Urothelium cell line (cell line): ENCODE measurements around the gene GNAS.

Source experiments
- DNase-seq: peaks from one replicate; pipeline ENCODE4 v3.0.0; 2011; ENCODE audit warnings: low spot score, mixed read lengths
- FAIRE-seq: peaks from 2 replicates; lab custom pipeline; 2011; peaks lifted over from hg19 to GRCh38; lab: Jason Lieb, UNC

GNAS gene

DNA sequence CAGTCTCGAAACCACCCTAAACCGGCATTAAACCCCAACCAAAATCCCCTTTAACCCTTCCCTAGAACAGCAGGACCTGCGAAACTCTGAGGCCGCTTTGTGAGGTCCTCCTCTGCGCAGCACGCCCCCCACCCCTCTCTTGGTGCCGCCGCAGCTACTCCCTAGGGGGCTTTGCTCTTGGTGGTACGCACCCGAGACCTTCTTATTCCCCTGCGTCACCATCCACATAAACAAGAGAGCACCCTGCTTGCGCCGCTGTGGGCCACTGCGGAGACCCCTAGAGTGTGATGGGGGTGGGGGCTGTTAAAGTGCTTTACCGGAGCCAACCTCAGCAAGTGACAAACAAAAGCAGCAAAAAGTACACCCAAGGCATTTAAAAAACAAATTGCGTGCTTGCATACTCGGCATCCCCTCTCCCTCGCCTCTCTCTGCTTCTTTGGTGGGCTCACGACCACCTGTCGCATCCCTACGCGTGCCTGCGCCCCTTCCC, 502 bp upstream of the GNAS start:
- no peak for FAIRE-seq
- DNase-seq, result no peak

DNA sequence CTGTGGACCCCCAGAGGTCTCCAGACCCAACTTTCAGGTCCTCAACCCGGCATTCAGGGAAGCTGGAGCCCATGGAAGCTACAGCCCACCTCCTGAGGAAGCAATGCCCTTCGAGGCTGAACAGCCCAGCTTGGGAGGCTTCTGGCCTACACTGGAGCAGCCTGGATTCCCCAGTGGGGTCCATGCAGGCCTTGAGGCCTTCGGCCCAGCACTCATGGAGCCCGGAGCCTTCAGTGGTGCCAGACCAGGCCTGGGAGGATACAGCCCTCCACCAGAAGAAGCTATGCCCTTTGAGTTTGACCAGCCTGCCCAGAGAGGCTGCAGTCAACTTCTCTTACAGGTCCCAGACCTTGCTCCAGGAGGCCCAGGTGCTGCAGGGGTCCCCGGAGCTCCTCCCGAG, 950 bp downstream of the GNAS start:
- FAIRE-seq, result no peak
- no peak for DNase-seq

DNA sequence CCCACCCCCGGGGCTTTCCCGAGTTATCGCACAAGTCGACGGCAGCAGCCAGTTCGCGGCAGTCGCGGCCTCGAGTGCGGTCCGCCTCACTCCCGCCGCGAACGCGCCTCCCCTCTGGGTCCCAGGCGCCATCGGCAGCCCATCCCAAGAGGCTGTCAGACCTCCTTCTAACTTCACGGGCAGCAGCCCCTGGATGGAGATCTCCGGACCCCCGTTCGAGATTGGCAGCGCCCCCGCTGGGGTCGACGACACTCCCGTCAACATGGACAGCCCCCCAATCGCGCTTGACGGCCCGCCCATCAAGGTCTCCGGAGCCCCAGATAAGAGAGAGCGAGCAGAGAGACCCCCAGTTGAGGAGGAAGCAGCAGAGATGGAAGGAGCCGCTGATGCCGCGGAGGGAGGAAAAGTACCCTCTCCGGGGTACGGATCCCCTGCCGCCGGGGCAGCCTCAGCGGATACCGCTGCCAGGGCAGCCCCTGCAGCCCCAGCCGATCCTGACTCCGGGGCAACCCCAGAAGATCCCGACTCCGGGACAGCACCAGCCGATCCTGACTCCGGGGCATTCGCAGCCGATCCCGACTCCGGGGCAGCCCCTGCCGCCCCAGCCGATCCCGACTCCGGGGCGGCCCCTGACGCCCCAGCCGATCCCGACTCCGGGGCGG, 1.6 kb downstream of the GNAS start:
- FAIRE-seq (no peak), DNase-seq (no peak)

DNA sequence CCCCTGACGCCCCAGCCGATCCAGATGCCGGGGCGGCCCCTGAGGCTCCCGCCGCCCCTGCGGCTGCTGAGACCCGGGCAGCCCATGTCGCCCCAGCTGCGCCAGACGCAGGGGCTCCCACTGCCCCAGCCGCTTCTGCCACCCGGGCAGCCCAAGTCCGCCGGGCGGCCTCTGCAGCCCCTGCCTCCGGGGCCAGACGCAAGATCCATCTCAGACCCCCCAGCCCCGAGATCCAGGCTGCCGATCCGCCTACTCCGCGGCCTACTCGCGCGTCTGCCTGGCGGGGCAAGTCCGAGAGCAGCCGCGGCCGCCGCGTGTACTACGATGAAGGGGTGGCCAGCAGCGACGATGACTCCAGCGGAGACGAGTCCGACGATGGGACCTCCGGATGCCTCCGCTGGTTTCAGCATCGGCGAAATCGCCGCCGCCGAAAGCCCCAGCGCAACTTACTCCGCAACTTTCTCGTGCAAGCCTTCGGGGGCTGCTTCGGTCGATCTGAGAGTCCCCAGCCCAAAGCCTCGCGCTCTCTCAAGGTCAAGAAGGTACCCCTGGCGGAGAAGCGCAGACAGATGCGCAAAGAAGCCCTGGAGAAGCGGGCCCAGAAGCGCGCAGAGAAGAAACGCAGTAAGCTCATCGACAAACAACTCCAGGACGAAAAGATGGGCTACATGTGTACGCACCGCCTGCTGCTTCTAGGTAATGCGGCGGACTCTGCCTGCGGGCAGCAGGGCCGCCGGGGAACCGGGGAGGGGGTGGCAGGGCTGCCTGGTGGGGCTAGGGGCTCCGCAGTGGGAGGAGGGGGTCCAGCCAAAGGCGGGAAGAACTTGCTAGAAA, 2.3 kb downstream of the GNAS start:
- no peak for DNase-seq

DNA sequence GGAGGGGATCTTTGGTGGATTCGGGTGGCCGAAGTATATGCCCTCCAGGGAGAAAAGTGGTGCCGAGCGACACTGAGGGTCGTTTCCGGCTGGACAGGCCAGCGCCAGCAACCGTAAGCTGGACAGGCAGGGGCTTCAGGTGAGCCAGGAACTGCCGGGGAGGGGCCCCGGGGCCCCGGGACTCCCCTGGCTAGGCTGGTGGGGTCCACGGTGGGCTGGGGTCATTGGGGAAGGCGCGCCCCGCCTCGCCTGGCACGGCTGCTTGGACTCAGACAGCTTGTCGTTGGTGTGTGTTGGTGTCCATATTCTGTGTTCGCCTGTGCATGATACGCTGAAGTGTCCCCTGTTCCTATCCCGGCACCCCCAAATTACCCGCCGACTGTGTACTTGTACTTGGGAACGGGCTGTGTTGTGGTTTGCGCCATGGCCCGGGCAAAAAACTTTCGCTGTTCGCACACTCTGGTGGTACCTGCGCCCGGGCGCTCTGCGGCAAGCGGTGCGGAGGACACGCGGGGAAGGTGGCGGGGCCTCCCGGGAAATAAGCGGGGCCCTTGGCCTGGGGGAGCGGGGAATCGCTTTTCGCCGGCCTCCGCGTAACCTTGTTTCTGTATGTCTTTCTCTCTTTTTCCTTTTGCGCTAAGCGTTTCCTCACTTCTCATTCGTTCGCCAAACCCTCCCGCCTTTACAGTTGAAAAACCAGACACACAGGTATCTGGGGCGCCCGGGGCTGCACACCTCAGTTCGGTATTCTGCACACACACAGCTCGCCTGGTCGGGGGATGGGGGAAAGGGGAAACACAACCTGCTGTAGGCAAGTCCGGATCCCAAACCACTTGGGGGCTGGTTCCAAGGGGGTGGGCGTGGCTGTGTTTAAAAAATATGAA, 3.2 kb downstream of the GNAS start:
- FAIRE-seq (peak; percentile 37), DNase-seq (no peak)

More for the DNA sequence above, 2.3 kb downstream of the GNAS start:
- FAIRE-seq, result no peak

DNA sequence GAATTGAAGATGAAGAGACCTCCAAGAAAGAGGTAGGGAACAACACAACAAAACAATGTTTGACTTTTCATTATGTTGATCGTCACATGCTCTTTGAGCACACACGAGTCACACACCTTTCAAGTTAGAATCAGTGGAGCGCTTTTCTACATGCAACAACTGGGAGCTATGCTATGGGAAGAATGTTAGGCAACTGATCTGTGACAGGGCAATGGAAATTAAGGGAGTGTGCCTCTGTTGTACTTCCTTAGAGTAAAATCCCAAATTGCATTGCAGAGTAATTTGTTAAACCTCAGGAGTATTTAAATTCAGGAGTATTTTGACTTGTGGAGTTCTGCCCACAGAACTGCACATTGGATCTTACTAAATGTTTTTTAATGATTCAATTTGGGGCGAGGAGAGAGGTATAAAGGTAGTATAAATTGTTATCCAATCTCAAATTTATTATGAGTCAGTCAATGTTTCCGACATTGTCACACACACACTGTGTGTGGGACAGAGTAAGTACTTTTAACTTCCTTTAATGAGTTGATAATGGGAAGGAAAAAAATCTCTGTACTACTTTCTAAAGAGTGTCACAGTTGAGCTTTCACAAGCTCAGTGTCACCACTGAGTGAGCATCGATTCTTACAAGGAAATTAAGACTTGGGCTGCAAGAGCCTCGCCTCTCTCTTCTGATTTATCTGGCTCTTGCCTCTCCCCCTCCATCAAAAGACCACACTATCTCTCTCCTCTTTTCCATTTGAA, 10.7 kb downstream of the GNAS start:
- no peak for DNase-seq
- peak; percentile 40 for FAIRE-seq

DNA sequence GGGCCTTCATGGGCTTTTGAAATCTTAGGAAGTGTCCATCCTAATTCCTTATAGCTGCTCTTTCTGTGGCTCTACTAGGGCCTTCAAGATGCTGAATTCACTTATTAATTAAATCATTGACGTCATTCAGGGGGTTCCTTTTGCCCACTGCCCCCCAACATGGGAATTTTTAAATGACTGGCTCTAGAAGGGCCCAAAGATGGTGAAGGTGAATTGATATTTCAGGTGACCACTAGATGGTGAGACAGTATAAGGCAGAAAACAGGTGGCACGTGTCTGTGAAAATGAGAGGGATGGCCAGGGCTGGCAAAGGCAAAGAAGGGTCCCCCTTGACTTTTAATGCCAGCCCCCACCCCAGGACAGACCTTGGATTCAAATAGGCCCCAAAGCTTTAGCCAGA, 11.8 kb downstream of the GNAS start:
- FAIRE-seq (no peak), DNase-seq (no peak)

DNA sequence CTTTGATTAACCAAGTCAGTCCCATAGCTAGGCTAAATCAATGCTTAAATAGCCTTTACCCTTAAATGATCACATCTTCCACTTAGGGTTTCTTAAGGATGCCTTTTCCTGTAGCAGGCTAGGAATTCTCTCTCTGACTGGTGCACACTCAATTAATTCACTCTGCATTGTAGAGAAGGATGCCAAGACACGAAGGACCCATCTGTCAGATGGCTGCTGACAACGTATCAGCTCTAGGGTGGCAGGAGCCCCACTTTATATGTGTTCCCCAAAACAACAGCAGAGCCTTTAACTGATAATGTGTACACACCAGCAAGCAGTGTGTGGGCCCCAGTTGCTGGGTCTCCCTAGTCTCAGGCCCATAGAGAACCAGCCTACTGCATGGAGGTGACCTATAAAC, 13.3 kb downstream of the GNAS start:
- no peak for FAIRE-seq
- no peak for DNase-seq

DNA sequence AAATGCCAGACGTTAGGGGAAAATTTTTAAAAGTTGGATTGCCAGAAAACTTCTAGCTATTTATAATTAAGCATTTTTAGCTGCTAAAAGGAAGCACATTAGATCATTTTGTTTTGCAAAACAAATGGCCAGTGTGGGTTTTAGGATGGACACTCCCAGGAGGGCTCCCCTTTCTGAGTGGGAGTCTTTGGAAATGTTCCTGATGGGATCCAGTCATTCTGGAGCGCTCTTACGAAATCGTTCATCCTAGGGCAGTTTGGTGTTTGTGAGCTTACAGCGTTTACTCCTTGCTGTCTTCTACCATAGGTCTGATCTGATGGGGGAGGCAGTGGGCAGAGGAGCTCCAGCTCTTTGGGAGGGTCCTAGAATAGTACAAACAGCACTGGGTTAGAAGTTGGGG, 14.7 kb downstream of the GNAS start:
- FAIRE-seq (no peak), DNase-seq (no peak)

DNA sequence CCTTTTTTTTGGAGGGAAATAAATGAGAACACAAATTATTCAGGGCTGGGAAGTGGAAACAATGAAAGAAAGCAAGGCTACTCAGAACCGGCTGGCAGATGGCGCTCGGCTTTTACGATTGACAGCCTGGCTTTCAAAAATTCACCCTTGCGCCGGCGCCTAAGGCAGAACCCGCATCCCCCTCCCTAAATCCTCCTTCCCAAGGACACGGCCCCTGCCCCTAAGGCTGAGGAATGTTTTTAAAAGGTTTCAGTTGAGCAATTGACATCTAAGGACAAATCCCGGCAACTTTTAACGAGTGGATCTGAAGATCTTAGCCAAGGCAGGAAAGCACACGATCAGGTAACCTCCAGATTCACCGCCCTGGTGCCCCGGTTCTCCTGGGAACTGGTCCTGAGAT, 16.3 kb downstream of the GNAS start:
- FAIRE-seq (no peak), DNase-seq (no peak)

DNA sequence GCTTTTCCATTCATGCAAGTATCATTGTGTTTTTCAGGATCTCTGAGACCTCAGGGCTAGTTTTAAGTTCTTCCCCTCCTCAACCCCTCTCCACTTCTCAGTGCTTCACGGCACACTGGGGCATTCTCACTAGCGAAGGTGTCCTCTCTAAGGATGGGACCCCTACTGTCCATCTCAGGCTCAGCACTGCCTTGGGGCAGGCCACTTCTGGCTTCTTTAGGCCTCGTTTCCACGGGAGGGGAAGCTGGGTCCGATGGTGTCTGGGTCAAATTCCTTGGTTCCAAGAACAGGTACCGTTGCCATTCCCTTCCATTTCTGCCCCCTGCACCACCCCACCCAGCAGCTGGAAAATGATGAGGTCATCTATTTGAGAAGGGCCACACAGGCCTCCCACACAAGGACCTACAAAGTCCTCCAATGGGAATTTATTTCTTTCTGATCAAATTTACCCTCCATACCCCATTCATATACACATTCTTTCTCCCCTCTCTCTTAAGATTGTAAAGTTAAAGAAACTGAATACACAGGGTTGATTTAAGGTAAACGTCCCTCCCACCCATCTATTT, 17.2 kb downstream of the GNAS start:
- DNase-seq (no peak), FAIRE-seq (no peak)

DNA sequence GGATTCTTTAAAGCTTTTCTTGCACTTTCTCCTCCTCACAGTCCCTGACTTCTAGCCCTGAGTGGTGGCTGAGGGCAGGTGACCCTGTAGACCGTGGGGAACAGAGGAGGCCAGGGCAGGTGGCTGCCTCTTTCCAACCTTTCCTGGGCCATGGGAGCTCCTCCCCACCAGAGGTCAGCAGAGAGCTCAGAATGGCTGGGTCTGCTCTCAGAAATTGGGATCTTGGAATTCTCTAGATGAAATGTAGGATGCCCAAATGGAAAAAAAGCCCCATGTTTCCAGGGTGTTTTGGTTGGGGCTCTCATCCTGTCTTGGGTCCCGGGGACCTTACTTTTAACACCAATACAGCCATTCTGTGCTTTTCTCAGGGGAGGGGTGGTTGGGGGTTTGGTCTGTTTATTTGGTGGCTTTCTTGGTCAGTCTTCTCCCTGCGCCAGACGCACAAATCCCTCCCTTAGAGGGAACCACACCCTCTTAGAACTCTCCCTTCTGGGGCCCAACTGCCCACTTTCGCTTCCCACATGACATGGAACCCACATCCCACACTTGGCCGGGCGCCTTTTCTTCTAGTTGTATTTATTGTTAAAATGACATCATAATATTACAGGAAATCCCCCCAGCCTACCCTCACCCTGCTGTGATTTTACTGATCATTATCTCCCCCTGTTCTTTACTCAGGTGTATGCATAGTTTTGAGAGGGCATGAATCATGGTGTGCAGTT, 17.9 kb downstream of the GNAS start:
- FAIRE-seq (no peak), DNase-seq (peak; percentile 89)

DNA sequence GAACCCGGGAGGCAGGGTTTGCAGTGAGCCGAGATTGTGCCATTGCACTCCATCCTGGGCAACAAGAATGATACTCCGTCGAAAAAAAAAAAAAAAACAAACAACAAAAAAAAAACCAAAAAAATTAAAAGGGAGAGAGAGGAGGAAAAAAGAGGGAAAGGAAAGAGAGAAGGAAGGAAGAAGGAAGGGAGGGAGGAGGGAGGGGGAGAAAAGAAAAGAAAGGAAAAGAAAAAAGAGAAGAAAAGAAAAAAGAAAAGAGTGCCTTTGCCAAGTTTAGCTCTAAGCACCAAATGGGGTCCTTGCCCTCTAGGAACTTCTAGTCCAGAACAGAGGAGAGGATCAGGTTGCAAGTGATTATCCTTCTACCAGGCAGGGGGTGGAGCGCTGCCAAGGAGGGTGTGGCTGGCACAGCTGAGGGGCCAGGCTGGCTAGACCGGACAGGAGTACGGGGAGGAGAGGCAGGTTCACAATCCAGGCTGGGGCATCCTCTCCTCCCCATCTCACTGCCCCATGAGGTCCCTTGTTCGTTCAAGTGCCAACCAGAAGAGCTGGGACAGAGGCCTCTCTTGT, 19.1 kb downstream of the GNAS start:
- FAIRE-seq, result no peak
- DNase-seq, result no peak

DNA sequence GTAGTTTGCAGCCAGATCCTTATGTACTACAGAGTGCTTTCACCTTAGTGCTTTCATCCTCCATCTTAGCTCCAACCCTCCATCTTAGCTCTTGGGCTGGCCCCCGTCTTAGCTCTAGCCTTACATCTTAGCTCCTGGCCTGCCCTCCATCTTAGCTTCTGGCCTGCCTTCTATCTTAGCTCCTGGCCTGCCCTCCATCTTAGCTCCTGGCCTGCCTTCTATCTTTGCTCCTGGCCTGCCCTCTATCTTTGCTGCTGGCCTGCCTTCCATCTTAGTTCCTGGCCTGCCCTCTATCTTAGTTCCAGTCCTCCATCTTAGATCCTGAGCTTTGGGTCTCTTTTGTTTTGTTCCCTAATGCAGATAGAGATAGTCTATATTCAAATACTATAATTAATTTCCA, 22.0 kb downstream of the GNAS start:
- FAIRE-seq (no peak), DNase-seq (no peak)

DNA sequence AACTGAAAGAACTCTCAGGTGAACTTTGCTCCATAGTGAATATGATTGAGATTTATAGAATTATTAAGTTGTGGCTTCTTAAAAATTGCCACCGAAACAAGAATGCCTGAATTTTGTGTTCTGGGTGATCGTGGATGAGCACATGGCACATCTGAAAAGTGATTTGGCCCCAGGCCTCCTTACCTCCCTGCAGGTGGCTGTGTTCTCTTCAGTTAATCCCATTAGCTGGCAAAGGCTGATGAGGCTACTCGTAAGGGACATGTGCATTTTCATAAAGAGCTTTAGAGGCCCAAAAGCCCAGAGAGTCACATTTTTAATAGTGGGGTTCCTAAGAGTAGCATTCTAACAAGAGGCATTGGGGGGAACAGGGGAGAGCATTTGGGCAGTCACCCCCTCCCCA, 22.6 kb downstream of the GNAS start:
- DNase-seq (no peak), FAIRE-seq (no peak)

DNA sequence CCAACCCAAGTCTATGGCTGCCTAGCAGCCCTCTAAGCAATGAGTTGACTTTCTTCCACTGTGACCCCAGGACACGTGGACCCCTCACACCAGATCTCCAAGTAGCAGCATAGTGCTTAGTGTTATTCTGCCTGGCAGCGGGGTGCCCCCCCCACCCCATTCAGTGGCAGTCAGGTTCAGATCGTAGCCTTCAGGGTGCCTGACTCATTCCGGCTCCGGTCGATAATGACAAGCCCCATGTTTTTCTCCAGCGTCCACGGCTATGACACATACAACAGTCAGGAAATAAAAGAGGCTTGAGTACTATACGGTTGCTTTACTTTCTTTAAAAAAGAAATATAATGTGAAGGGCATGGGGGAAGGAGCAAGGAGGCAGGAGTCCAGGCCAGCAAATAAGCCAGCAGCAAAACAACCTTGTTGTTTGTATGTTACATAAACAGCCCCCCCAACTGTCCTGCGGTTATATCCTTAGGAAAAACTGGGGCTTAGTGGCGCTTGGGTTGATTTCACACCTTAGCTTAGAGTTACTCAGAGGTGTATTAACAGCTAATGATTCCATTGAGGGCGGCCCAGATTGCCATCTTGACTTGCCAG, 23.1 kb downstream of the GNAS start:
- DNase-seq, result peak; percentile 67

DNA sequence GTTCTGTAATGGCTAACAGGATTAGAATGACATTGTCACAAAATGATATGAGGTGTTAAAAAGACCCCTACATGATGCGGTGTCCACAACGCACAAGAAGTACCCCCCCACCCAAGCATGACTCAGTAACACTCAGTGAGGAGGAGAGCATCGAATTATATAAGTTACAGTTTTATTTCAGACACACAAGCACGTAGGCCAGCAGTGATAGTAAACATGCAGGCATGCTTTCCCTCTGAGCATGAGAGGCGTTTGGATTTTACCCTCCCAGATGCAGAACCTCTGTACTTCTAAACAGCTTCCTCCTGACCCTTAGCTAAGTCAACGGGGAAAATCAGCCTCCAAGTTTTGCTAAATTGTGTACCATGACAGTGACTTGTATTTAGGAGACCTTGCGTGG, 23.9 kb downstream of the GNAS start:
- FAIRE-seq (no peak), DNase-seq (no peak)

More for the DNA sequence above, 23.1 kb downstream of the GNAS start:
- FAIRE-seq, result no peak

DNA sequence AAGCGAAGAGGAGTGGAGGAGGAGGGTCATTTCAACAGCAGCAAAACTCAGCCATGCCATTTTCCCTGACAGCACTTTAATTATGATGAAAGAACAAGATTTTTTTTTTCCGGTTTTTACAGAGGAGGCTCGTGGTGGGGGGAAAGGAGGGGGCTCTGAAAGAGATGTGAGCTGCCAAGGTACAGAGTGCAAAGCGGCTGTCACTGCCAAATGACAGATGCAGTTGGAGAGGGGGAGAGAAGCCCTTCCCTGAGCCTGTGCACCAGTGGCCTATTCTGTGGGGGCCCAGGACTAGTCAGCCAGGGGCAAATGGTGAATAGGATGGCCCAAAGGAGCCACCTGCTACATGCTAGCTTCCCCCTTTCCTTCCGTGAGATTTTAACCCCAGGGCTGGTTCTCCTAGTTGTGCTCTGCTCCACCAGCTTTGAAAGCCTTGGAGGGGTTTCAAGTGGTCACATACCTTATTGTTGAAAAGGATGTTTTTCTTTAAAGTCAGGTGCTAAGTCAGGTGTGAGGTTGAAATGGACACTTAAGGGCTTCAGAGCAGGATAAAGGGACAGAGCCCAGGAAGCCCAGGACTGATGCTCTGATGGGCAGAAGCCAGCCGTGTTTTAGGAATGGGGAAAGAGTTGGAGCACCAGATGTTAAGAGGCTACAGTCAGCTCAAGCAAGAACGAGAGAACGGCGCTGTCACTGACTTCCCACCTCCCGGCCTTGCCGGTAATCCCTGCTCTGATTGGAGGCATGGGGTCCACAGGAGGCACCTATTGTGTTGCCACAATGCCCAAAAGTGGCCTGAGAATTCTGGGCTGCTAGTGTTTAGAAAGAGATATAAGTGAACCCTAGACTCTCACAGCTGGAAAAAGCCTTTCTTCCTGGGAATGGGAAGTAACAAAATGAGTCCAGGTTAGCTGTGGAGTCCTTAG, 24.8 kb downstream of the GNAS start:
- DNase-seq (no peak), FAIRE-seq (no peak)
